ENCODE results near the gene CPXM2.

The CPXM2 gene

GRCh38 chr10:123746942-123747341 lies 144.7 kb downstream of the CPXM2 start:
- no peak overlapping the region for H3K27ac ChIP-seq (ENCODE audit: low read depth, low read length)
- no peaks in the 10 kb centered on the region for H3K9me2 ChIP-seq (replicated peaks; ENCODE audit: insufficient read depth, low read length)
- no peaks in the 10 kb centered on the region for H4K20me1 ChIP-seq (ENCODE audit: low read depth, low read length)
- H2AFZ ChIP-seq (ENCODE audit: low read depth, low read length, severe bottlenecking): no peak overlapping the region
- no peaks in the 10 kb centered on the region for H3K36me3 ChIP-seq (ENCODE audit: low read length)
- no peak overlapping the region for H3K4me3 ChIP-seq (ENCODE audit: insufficient read depth, low read length, poor library complexity, severe bottlenecking)
- peaks cover 4% of the 10 kb centered on the region; the same call in 1 of the 2 replicates for H3K27me3 ChIP-seq (ENCODE audit: low read length)
- no peaks in the 10 kb centered on the region for H3K9me3 ChIP-seq (ENCODE audit: insufficient read depth, low read length)
- no peak for TF ChIP-seq CTCF (IDR thresholded peaks at IDR 0.05; ENCODE audit: insufficient read depth, low read length, poor library complexity, severe bottlenecking)
- H3K4me2 ChIP-seq (ENCODE audit: low read depth, low read length, poor library complexity, severe bottlenecking): no peak overlapping the region
- no peak overlapping the region for H3K9ac ChIP-seq (ENCODE audit: low read length)
- no peaks in the 10 kb centered on the region for H3K79me2 ChIP-seq (ENCODE audit: insufficient read depth, low read length)
- no peaks in the 10 kb centered on the region for H3F3A ChIP-seq (ENCODE audit: insufficient read depth)

GRCh38 chr10:123746520-123746919 lies 145.1 kb downstream of the CPXM2 start:
- H3K9me3 ChIP-seq (ENCODE audit: insufficient read depth, low read length): no peaks in the 10 kb centered on the region
- H4K20me1 ChIP-seq (ENCODE audit: low read depth, low read length): no peaks in the 10 kb centered on the region
- no peaks in the 10 kb centered on the region for H3K36me3 ChIP-seq (ENCODE audit: low read length)
- no peaks in the 10 kb centered on the region for H3K9me2 ChIP-seq (replicated peaks; ENCODE audit: insufficient read depth, low read length)
- no peak overlapping the region for H2AFZ ChIP-seq (ENCODE audit: low read depth, low read length, severe bottlenecking)
- no peaks in the 10 kb centered on the region for H3F3A ChIP-seq (ENCODE audit: insufficient read depth)
- H3K4me2 ChIP-seq (ENCODE audit: low read depth, low read length, poor library complexity, severe bottlenecking): no peak overlapping the region
- H3K27ac ChIP-seq (ENCODE audit: low read depth, low read length): no peak overlapping the region
- TF ChIP-seq CTCF (IDR thresholded peaks at IDR 0.05; ENCODE audit: insufficient read depth, low read length, poor library complexity, severe bottlenecking): no peak
- no peaks in the 10 kb centered on the region for H3K79me2 ChIP-seq (ENCODE audit: insufficient read depth, low read length)
- H3K27me3 ChIP-seq (ENCODE audit: low read length): peaks cover 4% of the 10 kb centered on the region; the same call in 1 of the 2 replicates
- no peak overlapping the region for H3K9ac ChIP-seq (ENCODE audit: low read length)
- H3K4me3 ChIP-seq (ENCODE audit: insufficient read depth, low read length, poor library complexity, severe bottlenecking): no peak overlapping the region

- no peaks in the 10 kb centered on the region for H3K9me2 ChIP-seq (replicated peaks; ENCODE audit: insufficient read depth, low read length)
- no peak overlapping the region for H3K27ac ChIP-seq (ENCODE audit: low read depth, low read length)
- H3K9me3 ChIP-seq (ENCODE audit: insufficient read depth, low read length): no peaks in the 10 kb centered on the region
- TF ChIP-seq CTCF (IDR thresholded peaks at IDR 0.05; ENCODE audit: insufficient read depth, low read length, poor library complexity, severe bottlenecking) (no peak), EZH2phosphoT487 (conservative IDR thresholded peaks at IDR 0.05; ENCODE audit: low read length) (no peak)
- H2AFZ ChIP-seq (ENCODE audit: low read depth, low read length, severe bottlenecking): no peak overlapping the region
- no peak overlapping the region for H3K9ac ChIP-seq (ENCODE audit: low read length)
- H3K27me3 ChIP-seq (ENCODE audit: low read length): 0 out of 2 replicates have a peak, but pooled peaks cover 4% of the 10 kb centered on the region
- no peaks in the 10 kb centered on the region for H3F3A ChIP-seq (ENCODE audit: insufficient read depth)
- no peak overlapping the region for H3K4me2 ChIP-seq (ENCODE audit: low read depth, low read length, poor library complexity, severe bottlenecking)
- H3K4me3 ChIP-seq (ENCODE audit: insufficient read depth, low read length, poor library complexity, severe bottlenecking): no peak overlapping the region
- no peaks in the 10 kb centered on the region for H3K79me2 ChIP-seq (ENCODE audit: insufficient read depth, low read length)
- no peaks in the 10 kb centered on the region for H3K36me3 ChIP-seq (ENCODE audit: low read length)
- no peaks in the 10 kb centered on the region for H4K20me1 ChIP-seq (ENCODE audit: low read depth, low read length)
These were observed 145.5 kb downstream of the CPXM2 start for GRCh38 chr10:123746061-123746460.

- Histone ChIP-seq H3K27ac (ENCODE audit: low read depth, low read length) (no peak overlapping the region), H3K9ac (ENCODE audit: low read length) (no peak overlapping the region), H3K36me3 (ENCODE audit: low read length) (no peaks in the 10 kb centered on the region), H3K9me2 (replicated peaks; ENCODE audit: insufficient read depth, low read length) (no peaks in the 10 kb centered on the region), H3K4me2 (ENCODE audit: low read depth, low read length, poor library complexity, severe bottlenecking) (no peak overlapping the region), H3K79me2 (ENCODE audit: insufficient read depth, low read length) (no peaks in the 10 kb centered on the region), H4K20me1 (ENCODE audit: low read depth, low read length) (no peaks in the 10 kb centered on the region), H3F3A (ENCODE audit: insufficient read depth) (no peaks in the 10 kb centered on the region), H3K27me3 (ENCODE audit: low read length) (0 out of 2 replicates have a peak, but pooled peaks cover 4% of the 10 kb centered on the region), H2AFZ (ENCODE audit: low read depth, low read length, severe bottlenecking) (no peak overlapping the region), H3K4me3 (ENCODE audit: insufficient read depth, low read length, poor library complexity, severe bottlenecking) (no peak overlapping the region), H3K9me3 (ENCODE audit: insufficient read depth, low read length) (no peaks in the 10 kb centered on the region)
- no peak for TF ChIP-seq CTCF (IDR thresholded peaks at IDR 0.05; ENCODE audit: insufficient read depth, low read length, poor library complexity, severe bottlenecking)
- TF ChIP-seq EZH2phosphoT487 (conservative IDR thresholded peaks at IDR 0.05; ENCODE audit: low read length): no peak
These were observed 147.4 kb downstream of the CPXM2 start for GRCh38 chr10:123744224-123744536.

Data from SU-DHL-6 (cell line).